GM11168 (cell line): ENCODE measurements around the gene NTRK2.

Experiments
- in situ Hi-C: fragments of 300-500 bp; cut with MboI; formaldehyde crosslinking; loops from one replicate; pipeline ENCODE4 v1.12.0; 2022; ENCODE audit warnings: low sequenced_read_pairs; ENCODE audit not compliant: unreplicated experiment

The NTRK2 gene

GRCh38 chr9:84838879-84839278 is 169.3 kb downstream of the NTRK2 start:
- in situ Hi-C loops, result no loop called here

GRCh38 chr9:84839541-84839940 is 170.0 kb downstream of the NTRK2 start:
- in situ Hi-C loops, result no loop called here

- in situ Hi-C loops, result no loop called here
These were observed 172.4 kb downstream of the NTRK2 start for GRCh38 chr9:84841931-84842330.

- in situ Hi-C loops, result no loop called here
These were observed 173.8 kb downstream of the NTRK2 start for GRCh38 chr9:84843175-84843824.

GRCh38 chr9:84845956-84846900 is 176.7 kb downstream of the NTRK2 start:
- in situ Hi-C loops, result no loop called here

GRCh38 chr9:84846906-84847305 is 177.4 kb downstream of the NTRK2 start:
- in situ Hi-C loops, result no loop called here

- in situ Hi-C loops, result no loop called here
These were observed 179.5 kb downstream of the NTRK2 start for GRCh38 chr9:84849049-84849448.

- in situ Hi-C loops, result no loop called here
These were observed 181.4 kb downstream of the NTRK2 start for GRCh38 chr9:84850830-84851392.

GRCh38 chr9:84851935-84852585 is 182.5 kb downstream of the NTRK2 start:
- in situ Hi-C loops, result no loop called here

- in situ Hi-C loops, result no loop called here
These were observed 183.2 kb downstream of the NTRK2 start for GRCh38 chr9:84852617-84853301.

GRCh38 chr9:84856181-84856632 is 186.7 kb downstream of the NTRK2 start:
- in situ Hi-C loops, result no loop called here

GRCh38 chr9:84857211-84857610 is 187.7 kb downstream of the NTRK2 start:
- in situ Hi-C loops, result no loop called here

GRCh38 chr9:84858364-84858763 is 188.8 kb downstream of the NTRK2 start:
- in situ Hi-C loops, result no loop called here

GRCh38 chr9:84860249-84861115 is 191.0 kb downstream of the NTRK2 start:
- in situ Hi-C loops, result no loop called here

GRCh38 chr9:84861455-84861854 is 191.9 kb downstream of the NTRK2 start:
- in situ Hi-C loops, result no loop called here

- in situ Hi-C loops, result no loop called here
These were observed 192.8 kb downstream of the NTRK2 start for GRCh38 chr9:84862308-84862707.

GRCh38 chr9:84862810-84863287 is 193.3 kb downstream of the NTRK2 start:
- in situ Hi-C loops, result no loop called here

- in situ Hi-C loops, result no loop called here
These were observed 193.8 kb downstream of the NTRK2 start for GRCh38 chr9:84863372-84863771.
